NCI-H345 treated with DMSO at 0.1 percent for 48 hours (cell line): ENCODE measurements around the gene SAXO1.
"Not testable (repeated sequence)": the region's sequence is repeated elsewhere in the genome, so short reads cannot be mapped to it uniquely, and the experiment has no call there.

ENCODE experiments used
- DNase-seq: peaks from one replicate; lab custom pipeline; 2025; ENCODE audit not compliant: unreplicated experiment; lab: John Stamatoyannopoulos, UW

Gene SAXO1

GRCh38 chr9:19033015-19033414 is at the start of gene SAXO1:
Gene SAXO1, minus strand, starts transcription at chr9:19033209. Its CDS starts 301 bp downstream, at chr9:19032908.
- no peak for DNase-seq

DNA sequence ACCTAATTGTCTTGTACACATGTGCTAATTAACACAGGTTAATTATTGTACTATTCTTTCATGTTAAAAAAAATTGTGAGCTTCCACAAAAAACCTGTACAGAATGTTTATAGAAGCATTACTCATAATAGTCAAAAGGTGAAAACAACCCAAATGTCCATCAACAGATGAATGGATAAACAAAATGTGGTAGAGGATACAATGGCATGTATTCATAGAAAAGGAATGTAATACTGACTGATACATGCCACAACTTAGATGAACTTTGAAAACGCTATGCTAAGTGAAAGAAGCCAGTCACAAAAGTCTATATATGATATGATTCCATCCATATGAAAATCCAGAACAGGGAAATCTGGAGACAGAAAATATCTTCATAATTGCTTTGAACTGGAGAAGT is 41.8 kb upstream of the SAXO1 start:
- DNase-seq, result no peak

GRCh38 chr9:19074229-19074628 is 41.2 kb upstream of the SAXO1 start:
- no peak for DNase-seq

- no peak for DNase-seq
These were observed 24.0 kb upstream of the SAXO1 start for GRCh38 chr9:19057033-19057432.

GRCh38 chr9:19050637-19051591 is 17.9 kb upstream of the SAXO1 start:
- DNase-seq, result no peak

DNA sequence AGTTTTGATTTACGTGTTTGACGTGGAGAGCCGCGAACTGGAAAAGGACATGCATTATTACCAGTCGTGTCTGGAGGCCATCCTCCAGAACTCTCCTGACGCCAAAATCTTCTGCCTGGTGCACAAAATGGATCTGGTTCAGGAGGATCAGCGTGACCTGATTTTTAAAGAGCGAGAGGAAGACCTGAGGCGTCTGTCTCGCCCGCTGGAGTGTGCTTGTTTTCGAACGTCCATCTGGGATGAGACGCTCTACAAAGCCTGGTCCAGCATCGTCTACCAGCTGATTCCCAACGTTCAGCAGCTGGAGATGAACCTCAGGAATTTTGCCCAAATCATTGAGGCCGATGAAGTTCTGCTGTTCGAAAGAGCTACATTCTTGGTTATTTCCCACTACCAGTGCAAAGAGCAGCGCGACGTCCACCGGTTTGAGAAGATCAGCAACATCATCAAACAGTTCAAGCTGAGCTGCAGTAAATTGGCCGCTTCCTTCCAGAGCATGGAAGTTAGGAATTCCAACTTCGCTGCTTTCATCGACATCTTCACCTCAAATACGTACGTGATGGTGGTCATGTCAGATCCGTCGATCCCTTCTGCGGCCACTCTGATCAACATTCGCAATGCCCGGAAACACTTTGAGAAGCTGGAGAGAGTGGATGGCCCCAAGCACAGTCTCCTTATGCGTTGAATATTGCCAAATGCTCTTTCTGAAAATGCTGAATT is 17.1 kb upstream of the SAXO1 start:
- DNase-seq, result no peak

- peak; percentile 89 for DNase-seq
These were observed 16.2 kb upstream of the SAXO1 start, which contains the start of gene RRAGA for GRCh38 chr9:19048966-19049916. Gene RRAGA, plus strand, starts transcription at chr9:19049427. Its CDS starts 233 bp downstream, at chr9:19049660.

DNA sequence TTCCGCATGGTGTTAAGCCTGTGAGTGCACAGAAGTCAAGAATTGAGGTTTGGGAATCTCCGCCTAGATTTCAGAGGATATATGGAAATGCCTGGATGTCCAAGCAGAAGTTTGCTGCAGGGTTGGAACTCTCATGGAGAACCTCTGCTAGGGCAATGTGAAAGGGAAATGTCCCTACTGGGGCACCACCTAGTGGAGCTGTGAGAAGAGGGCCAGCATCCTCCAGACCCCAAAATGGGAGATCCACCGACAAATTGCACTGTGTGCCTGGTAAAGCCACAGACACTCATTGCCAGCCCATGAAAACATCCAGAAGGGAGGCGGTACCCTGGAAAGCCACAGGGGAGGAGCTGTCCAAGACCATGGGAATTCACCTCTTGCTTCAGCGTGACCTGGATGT is 3.6 kb upstream of the SAXO1 start:
- DNase-seq, result no peak

- DNase-seq, result no peak
These were observed 603 bp downstream of the SAXO1 start for GRCh38 chr9:19032406-19032805.

DNA sequence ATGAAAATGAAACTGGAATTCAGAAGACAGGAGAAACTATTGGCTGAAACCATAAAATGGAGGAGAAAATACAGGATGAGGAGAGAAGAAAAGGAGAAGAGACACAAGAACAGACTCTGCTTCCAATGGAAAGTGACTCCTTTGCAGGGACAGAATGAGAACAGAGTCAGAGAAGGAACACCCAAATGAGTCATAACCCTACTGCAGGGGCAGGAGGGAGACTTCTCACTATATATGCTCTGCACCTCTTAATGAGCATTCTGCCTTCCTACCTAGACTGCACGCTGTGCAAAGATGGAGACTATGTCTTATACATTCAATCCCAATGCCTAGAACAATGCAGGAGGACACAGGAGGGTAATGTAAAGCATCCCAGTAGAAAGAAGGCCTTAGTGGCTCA is 2.1 kb downstream of the SAXO1 start:
- no peak for DNase-seq

GRCh38 chr9:19028835-19029451 is 4.1 kb downstream of the SAXO1 start:
- peak; percentile 70 for DNase-seq

DNA sequence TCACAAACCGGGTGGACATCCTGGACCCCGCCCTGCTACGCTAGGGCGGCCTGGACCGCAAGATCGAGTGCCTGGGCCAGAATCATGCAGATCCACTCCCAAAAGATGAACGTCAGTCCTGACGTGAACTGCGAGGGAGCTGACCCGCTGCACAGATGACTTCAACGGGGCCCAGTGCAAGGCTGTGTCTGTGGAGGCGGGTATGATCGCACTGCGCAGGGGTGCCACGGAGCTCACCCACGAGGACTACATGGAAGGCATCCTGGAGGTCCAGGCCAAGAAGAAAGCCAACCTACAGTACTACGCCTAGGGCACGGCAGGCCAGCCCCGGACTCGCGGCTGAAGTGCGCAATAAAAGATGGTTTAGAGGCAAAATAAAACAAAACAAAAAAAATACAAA is 5.2 kb downstream of the SAXO1 start:
- DNase-seq, result no peak

DNA sequence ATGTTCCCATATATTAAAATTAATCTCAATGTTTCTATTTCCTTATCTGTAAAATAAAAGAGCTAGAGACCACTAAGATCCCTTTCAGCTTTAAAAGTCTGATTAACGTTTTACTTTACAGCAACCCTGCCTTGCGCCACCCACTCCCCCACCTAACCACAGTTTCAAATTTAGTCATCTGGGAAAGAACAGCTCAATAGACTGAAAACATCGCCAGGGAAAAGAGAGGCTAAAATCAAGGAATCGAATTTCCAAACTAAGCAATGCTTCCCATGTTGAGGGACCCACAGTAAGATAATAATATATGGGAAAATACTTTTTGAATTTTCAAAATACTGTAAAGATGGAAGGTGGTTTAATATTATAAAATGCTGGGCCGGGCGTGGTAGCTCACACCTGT is 6.6 kb downstream of the SAXO1 start:
- no peak for DNase-seq

DNA sequence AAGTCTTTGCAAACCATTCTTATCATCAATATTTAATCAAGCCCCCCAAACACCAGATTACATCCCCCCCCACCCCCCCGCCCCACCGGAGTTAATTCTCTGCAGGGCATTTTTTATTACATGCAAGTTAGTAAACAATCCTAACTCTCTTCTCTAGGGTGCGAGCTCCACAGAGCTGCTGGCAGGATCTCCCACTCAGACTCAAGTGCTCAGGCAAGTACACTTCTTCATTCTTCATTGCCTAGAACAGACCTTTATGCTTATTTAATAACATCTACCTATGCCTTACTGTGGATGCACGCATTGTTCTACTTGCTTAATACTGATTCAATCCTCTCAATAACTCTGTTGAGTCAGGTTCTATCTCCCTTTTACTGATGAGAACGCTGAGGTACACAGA is 9.9 kb downstream of the SAXO1 start:
- no peak for DNase-seq

DNA sequence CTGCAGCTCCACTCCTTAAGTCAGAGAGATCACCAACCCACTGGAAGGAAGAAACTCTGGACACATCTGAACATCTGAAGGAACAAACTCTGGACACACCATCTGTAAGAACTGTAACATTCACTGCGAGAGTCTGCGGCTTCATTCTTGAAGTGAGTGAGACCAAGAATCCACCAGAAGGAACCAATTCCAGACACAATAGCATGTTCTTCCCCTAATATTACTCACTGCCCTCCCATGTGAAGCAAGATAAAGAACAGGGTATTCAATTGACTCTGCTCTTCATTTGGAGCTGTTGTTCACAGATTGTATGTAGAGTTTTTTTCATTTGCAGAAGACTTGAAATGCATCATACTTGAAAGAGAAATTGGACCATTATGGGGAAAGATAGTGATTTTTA is 10.8 kb downstream of the SAXO1 start:
- no peak for DNase-seq

GRCh38 chr9:19021649-19022048 is 11.4 kb downstream of the SAXO1 start:
- not testable (repeated sequence) for DNase-seq

DNA sequence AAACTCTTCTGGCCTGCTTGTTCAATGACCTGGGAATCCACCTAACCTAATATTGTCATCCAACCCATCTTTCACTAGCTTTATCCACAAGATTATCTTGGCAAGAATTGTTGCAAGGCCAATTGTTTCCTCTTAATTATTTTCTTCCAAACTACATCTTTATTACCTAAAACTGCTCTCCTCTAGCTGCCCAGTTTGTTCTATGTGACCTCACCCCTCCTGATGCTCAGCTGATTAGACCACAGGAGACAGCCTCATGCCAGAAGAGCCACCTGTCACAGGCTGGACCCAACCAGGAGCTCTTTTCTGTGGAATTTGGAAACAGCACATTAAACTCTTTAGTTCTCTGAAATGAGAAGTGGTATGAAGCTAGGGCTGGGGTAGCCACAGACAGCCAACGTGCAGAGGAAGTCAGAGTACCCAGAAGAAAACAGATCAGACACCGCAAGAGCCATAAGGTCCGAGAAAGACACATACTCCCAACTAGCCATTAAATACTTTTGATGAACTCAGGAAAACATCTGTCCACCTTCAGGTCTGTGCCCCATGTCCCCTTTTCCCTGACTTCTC is 12.0 kb downstream of the SAXO1 start:
- DNase-seq, result no peak

DNA sequence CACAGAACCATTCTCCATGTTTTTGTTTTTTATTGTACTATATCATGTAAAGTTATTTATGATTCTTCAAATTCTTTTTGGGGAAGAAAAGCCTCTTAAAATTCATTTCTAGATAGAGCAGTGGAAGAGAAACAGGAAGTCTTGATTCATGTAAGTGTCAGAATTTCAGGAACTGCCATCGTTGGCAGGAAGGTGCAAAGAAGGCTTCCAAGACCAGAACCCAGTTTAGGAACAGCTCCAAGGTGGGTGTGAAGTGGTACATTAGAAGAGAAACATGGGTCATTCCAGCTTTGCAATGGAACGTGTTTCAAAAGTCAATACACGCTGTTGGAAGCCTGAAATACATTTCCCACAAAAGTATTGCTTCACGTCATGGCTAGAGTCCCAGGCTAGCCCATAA is 14.8 kb downstream of the SAXO1 start:
- no peak for DNase-seq

DNA sequence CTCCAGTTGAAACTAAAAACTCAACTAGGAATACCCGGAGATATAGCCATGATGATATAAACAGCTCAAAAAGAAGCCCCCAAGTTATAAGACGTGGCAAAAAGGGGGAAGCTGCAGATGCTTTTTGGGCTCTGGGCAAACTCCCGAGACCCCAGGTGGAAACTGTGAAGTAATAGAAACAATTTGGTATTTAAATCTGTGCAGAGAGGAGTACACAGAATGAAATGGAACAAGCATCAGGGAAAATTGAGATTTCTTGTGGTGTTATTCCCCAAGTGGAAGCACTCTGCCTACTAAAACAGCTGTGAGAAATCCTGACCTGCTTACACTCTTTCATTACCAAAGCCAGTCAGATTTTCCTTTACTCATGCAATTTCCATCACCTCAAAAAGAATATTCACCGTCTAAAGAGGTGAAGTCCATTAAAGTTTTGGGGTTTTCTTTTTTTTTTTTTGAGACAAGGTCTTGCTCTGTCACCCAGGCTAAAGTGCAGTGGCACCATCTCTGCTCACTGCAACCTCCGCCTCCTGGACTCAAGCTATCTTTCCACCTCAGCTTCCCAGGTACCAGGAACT is 23.5 kb downstream of the SAXO1 start:
- DNase-seq, result no peak

DNA sequence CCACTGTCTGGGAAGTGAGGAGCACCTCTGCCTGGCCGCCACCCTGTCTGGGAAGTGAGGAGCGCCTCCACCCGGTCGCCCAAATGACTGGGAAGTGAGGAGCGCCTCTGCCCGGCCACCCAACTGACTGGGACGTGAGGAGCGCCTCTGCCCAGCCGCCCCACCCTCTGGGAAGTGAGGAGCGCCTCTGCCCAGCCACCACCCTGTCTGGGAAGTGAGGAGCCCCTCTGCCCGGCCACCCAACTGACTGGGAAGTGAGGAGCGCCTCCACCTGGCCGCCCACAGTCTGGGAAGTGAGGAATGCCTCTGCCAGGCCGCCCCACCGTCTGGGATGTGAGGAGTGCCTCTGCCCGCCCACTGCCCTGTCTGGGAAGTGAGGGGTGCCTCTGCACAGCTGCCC is 32.9 kb downstream of the SAXO1 start:
- no peak for DNase-seq
